Measurements from ENCODE around the gene MON1A. TPM values are rescaled to one million over a fixed set of nuclear protein-coding genes. Genes with fewer than 3 reads are reported as not detected.
A peak's percentile ranks its signal among the peaks of the same experiment; 100 is the strongest.
"Not testable (repeated sequence)": the region's sequence is repeated elsewhere in the genome, so short reads cannot be mapped to it uniquely, and the experiment has no call there.

MON1A gene
- total RNA-seq, 1 experiment from 2014 or later = 16.8 TPM

DNA sequence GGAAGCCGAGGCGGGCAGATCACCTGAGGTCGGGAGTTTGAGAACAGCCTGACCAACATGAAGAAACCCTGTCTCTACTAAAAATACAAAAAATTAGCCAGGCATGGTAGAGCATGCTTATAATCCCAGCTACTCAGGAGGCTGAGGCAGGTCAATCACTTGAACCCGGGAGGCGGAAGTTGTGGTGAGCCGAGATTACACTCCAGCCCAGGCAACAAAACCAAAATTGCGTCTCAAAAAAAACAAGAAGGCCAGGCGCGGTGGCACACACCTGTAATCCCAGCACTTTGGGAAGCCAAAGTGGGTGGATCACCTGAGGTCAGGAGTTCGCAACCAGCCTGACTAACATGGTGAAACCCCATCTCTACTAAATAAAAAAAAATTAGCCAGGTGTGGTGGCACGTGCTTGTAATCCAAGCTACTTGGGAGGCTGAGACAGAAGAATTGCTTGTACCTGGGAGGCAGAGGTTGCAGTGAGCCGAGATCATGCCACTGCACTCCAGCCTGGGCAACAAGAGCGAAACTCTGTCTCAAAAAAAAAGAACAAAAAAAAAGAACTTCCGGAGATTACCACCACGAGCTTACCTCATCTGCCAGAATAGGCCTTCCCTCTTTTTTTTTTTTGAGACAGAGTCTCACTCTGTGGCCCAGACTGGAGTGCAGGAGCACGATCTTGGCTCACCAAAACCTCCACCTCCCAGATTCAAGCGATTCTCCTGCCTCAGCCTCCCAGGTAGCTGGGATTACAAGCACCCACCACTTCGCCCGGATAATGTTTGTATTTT, 11.6 kb downstream of the MON1A start:
- not testable (repeated sequence) for DNase-seq (ENCODE audit: low read depth)

DNA sequence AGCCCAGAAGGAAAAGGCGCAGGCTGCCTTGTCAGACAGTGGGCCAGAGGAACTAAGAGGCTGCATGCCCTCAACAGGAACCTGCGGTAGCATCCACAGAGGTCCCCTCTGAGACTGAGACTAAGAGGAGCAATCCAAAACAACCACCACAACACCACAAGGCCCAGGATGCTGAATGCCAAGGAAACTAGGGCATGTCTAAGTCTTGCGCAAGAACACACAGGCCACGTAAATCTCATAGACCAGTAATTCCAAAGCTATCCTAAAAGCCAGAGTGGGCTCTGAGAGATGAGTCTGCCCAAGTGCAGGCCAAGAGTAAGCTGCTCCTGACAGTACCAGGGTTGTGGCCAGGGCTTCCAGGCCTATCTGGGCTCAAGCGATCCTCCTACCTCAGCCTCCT, 12.9 kb downstream of the MON1A start:
- DNase-seq (ENCODE audit: low read depth) = peak; percentile 38

DNA sequence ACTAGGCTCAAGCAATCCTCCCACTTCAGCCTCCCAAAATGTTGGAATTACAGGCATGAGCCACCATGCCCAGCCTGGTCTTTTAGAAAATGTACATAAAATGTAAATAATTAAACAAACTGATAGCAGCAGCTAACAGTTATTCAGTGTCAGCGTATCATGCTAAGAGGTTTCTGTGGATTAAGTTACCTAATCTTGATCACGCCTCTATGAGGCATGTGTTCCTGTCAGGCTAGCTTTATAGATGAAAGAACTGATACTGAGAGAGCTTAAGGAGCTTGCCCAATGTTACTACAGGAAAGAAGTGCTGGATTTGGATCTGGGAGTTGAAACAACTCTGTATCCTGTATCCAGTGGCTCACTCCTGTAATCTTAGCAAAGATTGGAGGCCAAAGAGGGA, 14.7 kb downstream of the MON1A start:
- DNase-seq (ENCODE audit: low read depth) = no peak

DNA sequence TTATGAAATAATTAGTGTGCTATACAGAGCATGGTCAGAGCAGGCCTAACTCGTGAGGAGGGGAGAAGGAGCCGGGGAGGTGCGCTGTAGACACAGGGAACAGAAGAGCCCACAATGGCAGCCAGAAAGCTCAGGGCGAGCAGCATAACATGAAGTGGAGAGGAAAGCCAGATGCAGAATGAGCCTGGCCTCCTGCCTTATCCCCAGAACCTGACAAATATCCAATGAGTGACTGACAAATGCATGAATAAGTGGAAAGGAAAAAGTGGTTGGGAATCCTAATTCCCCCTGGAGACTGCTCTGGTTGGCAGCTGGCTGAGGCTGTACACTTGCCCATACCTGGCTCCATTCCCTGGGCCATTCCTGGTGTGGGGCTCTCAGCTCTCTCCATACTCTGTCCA, 16.7 kb downstream of the MON1A start:
- no peak for DNase-seq (ENCODE audit: low read depth)

DNA sequence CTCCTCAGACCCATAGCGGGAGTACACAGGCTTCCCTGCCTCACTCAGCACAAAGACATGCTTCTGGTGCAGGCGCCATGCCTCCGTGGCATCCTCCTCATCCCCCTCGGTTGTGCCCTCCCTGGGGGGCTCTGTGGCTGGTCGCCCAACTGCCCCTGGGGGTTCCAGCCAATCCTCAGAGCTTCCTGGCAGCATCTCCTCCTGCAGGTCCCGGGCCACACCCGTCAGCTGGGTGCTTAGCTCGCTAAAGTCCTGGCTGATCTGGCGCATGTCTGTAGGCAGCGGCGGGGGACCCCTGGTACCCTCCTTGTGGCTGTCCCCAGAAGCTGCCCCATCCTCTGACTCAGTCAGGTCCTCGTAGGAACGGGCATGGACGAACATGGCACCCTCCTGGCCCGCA, 18.0 kb downstream of the MON1A start:
- DNase-seq (ENCODE audit: low read depth) = no peak

DNA sequence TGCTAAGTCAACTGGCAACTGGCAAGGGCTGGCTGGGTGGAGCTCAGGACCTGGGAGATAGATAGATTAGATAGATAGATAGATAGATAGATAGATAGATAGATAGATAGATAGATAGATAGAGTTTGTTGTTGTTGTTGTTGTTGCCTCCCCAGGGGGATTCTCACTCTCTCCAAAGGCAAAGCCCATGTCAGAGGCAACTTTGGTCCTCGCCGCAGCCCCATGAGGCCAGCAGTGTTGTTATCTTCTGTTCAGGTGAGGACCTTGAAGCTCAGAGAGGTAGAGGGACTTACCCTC, 18.5 kb downstream of the MON1A start:
- no peak for DNase-seq (ENCODE audit: low read depth)

DNA sequence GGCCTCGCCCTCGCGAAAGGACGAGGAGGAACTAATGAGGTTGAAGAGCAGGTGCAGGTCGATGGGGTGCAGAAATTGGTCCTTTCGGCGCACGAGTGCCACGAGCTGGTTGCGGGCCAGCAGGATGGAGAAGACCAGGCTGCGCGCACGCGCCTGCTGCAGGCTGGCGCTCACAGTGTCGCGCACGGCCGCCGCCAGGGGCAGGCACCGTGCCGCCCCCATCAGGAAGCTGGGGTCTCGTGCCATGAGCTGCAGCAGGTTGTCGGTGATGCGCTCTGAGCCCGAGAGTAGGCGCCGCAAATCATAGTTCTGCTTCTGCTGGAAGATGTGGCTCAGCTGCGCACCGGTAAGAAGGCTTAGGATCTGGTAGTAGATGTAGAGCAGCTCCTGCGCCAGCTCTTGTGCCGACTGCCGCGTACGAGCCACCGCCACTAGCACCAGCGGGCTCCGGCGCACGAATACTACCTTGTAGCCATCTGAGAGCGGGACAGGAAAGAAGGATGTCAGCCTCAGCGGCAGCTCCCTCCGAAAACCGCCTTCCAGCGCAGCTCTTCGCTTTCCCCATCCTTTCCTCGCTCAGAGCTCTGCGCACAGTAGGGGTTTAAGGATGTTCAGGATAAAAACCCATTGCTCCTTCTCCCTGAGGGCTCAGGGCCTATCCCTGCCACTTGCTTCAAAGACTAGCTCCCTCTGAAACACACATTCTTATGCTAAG, 19.0 kb downstream of the MON1A start:
- DNase-seq (ENCODE audit: low read depth) = no peak

DNA sequence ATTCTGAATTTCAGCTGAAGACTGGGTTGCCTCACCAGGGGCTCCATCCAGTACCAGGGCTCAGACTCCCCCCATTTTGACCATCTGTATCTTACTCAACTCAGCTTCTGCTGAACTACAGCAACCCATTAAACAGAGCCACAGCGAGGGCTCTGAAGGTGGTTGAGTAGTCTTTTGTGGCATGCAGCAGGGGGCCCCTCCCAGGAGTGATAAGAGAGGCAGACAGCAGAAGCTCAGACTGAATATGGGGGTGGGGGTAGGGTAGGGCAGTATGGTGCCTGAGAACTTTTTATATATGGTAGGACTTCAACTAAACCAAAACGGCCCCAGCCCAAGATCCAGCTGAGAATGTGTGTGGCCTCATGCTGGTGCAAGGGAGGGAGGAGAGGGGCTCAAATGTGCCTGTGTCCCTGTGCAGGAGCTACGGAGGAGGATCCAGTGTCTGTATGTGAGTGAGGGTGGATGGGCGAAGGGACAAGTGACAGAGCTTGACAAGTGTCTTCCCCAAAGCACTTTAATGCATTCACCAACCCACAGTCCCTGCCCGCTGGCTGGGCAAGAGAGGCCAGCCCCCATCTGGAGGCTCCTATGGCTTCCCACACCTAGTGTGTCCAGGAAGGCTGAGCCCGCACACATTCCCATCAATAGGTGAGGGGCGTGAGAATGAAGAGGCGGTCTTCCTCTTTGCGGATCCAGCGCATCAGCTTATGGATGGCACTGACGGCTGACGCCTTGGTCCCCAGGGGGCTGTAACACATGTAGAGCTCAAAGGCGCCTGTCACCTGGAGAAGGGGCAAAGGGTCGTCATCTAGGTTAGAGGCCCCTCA, 21.0 kb downstream of the MON1A start:
- no peak for DNase-seq (ENCODE audit: low read depth)

DNA sequence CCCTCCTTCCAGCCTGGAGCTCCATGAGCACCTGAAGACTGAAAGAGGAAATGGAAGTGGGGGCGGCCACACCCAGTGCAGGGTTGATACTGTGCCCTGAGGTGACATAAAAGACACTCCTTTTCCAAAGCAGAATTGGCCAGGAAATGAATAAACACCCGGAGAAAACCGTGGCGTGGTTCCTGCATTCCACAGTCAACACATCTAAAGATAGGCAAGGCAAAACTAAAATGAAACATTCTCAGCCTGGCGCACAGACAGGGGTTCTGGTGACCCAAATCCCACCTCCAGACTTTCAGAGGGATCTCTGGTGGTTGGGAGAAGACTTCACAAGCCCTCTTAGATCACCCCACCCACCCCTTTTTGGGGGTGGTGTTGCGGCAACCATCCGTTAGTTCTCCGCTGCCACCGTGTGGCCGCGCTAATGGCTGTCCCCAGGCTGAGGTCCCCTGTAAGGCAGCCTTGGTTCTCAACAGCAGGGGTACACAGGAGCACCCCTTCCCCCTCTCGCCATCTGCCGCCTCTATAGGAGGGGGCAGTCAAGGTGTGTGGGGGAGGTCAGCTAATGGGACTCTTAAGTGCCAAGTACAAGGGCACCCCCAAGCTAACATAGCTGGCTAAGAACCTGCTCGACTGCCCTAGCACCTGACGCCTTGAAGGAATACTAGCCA, 23.4 kb downstream of the MON1A start:
- DNase-seq (ENCODE audit: low read depth) = peak; percentile 32

DNA sequence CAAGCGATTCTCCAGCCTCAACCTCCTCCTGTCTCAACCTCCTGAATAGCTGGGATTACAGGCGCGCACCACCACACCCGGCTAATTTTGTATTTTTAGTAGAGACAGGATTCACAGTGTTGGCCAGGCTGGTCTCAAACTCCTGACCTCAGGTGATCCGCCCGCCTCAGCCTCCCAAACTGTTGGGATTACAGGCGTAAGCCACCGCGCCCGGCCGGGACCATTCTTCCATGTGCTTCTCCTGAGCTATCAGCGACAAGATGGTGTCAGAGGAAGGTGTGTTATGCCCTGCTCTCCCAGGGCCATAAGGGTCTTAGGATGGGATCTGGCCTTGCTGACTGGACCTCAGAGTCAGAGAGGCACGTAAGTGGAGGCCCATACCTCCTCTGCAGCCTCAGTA, 25.2 kb downstream of the MON1A start:
- DNase-seq (ENCODE audit: low read depth) = not testable (repeated sequence)

DNA sequence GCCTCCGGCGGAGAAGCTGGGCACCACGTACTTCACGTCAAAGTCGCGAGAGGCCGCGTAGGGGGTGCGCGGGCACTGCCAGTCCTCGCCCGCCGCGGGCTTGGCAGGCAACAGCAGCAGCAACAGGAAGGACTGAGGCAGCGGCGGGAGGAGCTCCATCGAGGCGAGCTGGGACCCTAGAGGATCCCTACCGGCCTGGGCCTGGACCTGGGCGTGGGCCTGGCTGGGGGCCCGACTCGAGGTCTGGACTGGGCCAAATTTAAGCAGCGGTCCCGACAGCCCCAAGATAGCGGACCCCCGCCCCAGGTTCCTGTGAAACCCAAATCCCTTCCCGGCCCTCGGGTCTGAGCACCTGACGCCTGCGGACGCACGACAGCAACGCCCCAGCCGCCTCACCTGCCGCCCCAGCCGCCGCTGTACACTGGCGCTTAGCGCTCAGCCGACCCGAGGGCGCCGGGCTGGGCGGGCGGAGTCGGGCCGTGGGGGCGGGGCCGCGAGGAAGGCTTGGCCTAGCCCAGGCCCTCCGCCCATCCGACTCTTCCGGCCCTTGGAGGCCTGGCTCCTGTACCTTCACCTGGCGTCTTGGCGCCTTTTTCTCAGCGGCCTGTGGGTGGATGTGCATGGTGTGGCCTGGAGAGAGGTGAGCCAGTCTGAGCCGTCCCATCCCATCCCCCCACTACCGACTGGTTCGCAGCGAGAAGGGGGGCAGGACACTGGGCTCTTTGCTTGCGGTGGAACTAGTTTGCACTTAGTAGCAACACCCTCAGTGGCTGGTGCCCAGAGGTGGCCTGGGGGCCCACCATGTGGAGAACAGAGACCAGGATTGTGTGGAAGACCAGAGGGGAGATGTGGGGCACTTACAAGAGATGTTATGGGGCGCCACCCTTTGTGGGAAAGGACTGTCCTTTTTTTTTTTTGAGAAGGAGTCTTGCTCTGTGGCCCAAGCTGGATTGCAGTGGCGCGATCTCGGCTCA, 25.9 kb downstream of the MON1A start, which contains the start of gene MST1R:
MST1R (minus strand) TSS at position 423 of the 974 bp plus-strand sequence; CDS start at position 159, 264 bp downstream.
- no peak for DNase-seq (ENCODE audit: low read depth)

DNA sequence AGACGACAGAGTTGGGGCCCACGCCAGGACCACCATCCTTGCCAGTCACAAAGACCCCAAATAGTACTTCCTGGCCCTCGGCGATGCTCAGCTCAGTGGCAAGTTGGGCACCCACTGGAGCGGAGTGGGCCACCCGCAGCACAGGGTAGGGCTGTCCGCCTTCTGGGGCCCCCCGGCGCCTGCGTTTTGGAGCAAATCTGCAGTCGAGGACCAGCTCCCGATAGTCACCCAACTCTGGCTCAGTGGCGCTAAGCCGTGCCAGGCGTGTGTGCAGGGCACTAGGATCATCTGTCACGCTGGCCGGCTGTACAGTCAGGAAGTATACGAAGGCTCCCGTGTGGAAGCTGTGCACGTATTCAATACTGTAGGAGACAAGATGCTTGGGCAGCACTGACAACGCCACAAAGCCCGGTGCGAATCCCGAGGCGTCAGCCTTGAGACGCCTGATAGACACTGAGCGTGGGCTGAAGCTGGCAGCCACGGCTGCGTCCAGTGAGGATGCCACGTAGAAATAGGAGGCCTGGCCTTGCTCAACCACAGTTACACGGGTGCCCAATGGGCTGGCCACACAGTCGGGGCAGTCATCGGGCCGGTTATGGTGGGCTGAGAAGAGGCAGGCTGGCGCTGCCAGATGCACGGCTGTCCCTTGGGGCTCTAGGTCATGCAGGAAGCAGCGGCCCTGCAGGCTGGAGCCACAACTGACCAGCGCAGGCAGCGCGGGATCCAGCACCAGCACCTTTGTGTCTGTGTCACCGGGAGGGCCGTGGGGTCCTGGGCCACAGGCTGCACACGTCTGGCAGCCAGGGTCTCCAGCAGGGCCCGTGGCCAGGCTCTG, 26.9 kb downstream of the MON1A start:
- DNase-seq (ENCODE audit: low read depth) = no peak

DNA sequence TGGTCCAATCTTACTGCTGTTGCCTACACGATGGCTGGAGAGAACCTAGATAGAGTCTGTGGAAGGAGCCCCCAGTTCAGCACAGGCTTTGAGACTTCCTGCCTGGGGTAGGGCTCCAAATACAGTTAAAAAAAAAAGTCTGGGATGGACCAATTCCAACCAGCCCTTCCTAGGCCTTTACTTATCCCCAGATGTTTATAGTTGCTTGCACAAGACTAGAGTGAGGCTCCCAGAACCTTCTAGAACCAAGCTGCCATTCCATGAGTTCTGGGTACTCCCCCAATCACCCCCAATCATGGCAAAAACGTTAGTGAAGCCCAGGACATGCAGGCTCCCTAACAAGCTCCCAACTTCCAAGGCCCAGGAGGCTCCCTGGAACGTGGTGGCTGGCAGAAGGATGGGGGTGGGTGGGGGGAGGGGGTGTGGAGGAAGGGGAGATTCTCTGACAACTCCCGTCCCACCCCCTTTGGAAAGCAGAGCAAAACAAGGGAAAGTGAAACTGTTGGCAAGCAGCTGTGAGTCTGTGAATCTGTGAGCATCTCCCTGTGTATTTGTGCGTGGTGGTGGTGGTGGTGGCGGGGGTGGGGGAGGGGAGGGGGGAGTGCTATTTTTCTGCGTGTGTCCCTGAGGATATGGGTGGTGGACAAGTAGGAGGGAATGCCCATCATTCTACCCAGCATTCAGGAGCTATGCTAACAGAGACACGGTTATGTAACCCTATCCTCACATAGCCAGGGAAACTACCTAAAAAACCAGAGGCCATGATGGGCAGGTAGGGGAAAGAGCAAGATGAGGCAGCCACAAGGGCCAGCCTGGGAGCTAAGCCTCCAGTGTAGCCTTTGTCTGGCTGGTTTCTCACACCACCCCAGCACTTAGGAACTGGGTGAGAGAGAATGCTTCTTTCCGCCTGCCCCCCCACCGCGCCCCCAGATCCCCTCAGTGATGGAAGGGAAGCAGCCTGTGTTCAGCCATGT, 28.0 kb downstream of the MON1A start:
- DNase-seq (ENCODE audit: low read depth) = no peak

DNA sequence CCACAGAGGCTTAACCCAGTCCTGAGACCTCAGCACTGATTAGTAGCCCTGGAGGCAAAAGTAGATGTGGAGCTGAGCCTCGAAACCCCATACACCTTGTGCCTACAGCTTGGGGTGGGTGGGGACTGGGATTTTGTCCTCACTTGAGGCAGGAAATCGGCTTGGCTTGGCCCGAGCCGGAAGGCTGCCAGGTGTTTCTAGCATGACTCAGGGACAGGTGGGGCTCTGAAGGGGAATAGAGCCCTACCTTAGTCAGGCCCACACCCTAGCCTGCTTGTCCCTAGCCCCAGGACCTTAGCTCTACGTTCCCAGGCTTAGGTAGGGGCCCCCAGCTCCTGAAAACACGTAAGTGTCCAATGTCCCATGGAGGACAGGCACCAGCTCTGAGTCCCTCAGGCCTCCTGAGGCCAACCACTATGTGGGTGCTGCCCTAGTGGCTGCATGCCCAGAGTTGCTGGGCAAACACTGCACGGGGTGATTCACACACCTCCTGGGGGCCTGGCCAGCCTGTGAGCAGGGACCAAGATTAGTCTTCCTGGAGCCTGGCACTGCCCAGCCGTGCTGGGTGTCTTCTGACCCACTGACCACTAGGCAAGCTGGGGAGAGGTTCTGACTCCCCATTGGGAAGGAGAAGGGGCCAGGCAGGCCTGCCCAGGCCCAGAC, 29.0 kb downstream of the MON1A start:
- peak; percentile 69 for DNase-seq (ENCODE audit: low read depth)

DNA sequence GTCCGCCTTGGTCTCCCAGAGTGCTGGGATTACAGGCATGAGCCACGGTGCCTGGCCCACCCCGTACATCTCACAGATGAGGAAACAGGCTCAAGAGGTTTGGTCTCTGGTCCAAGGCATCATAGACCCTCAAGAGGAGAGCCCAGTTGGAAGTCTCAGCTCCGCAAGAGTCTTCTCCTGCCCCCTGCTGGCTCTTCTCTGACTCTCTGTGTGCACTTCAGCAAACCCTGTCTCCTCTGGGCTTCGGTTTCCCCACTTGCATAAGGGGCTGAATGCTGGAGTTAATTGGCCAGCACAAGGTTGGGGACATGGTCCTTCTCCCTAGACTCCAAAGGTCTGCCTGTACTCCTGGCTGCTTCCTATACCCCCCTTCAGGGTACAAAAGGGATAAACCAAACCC, 29.8 kb downstream of the MON1A start:
- DNase-seq (ENCODE audit: low read depth) = no peak

DNA sequence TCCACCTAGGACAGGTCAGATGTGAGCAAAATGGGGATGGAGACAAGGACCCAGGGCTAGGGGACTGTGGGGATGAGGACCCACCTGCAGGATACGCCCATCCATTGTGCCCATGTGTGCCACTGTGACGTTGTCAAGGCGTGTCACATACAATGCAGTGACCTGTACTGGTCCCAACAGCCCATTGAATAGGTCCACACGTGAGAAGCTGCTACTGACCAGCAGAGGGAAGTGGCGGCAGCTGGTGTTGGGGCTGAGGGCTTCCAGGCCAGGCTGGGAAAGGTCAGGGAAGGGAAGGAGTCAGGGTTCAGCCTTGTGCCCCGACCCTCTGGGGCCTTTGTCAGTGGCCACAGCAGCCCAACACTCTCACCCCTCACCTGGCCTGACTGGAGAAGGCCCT, 30.6 kb downstream of the MON1A start:
- no peak for DNase-seq (ENCODE audit: low read depth)

DNA sequence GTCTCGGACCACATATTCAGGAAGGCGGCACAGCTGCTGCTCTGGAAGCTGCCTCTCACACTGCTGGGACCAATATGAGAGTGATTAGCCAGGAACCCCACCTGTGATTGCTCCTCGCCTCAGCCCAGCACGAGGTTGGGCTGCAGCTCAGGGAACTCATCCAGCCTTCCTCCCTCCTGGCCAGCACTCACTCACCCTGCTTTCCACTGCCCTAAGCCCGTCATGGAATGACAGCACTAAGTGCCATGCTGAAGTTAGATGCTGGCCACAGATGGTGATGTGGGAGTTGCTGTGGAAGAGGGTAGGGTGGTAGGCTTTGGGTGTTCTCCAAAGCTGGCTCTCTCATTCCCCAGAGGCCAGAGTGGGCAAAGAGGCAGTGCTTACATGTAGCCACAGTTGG, 33.3 kb downstream of the MON1A start:
- no peak for DNase-seq (ENCODE audit: low read depth)

DNA sequence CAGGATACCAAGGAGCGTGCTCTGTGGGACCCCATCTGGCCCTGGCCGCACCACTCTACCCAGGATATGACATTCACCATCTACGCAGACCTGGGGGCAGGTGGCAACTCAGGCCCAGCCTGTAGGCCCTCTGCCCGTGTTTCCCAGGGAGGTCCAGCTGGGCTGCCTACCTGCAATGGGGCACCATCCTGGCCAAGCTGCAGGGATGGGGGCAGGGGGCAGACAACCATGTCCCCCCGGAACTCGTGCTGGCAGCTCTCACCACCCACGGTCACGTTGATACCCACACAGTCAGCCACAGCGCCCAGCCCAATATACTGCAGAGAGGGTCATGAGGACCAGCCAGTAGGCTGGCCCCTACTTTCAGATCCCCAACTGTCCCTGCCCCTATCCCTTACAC, 33.8 kb downstream of the MON1A start:
- DNase-seq (ENCODE audit: low read depth) = no peak
